Measurements from ENCODE around the gene LRFN2.

Gene LRFN2

GRCh38 chr6:40355532-40355931 is 231.6 kb downstream of the LRFN2 start:
- DNase-seq (ENCODE audit: low read depth) = no peak
- no peak for TF ChIP-seq CTCF (IDR thresholded peaks at IDR 0.05; ENCODE audit: low read length, missing control alignments)
- no peak overlapping the region for H3K4me3 ChIP-seq (replicated peaks; ENCODE audit: low read depth, low read length)

- no peak for DNase-seq (ENCODE audit: low read depth)
- H3K4me3 ChIP-seq (replicated peaks; ENCODE audit: low read depth, low read length) = no peak overlapping the region
- TF ChIP-seq CTCF (IDR thresholded peaks at IDR 0.05; ENCODE audit: low read length, missing control alignments) = no peak
Observed at GRCh38 chr6:40355066-40355465, 232.1 kb downstream of the LRFN2 start.

GRCh38 chr6:40353967-40354452 is 233.2 kb downstream of the LRFN2 start:
- no peak overlapping the region for H3K4me3 ChIP-seq (replicated peaks; ENCODE audit: low read depth, low read length)
- TF ChIP-seq CTCF (IDR thresholded peaks at IDR 0.05; ENCODE audit: low read length, missing control alignments) = no peak
- DNase-seq (ENCODE audit: low read depth) = no peak

GRCh38 chr6:40353197-40353966 is 233.8 kb downstream of the LRFN2 start:
- H3K4me3 ChIP-seq (replicated peaks; ENCODE audit: low read depth, low read length) = no peak overlapping the region
- no peak for DNase-seq (ENCODE audit: low read depth)
- no peak for TF ChIP-seq CTCF (IDR thresholded peaks at IDR 0.05; ENCODE audit: low read length, missing control alignments)

- no peak for TF ChIP-seq CTCF (IDR thresholded peaks at IDR 0.05; ENCODE audit: low read length, missing control alignments)
- DNase-seq (ENCODE audit: low read depth) = no peak
- no peak overlapping the region for H3K4me3 ChIP-seq (replicated peaks; ENCODE audit: low read depth, low read length)
Observed at GRCh38 chr6:40352527-40353170, 234.5 kb downstream of the LRFN2 start.

- TF ChIP-seq CTCF (IDR thresholded peaks at IDR 0.05; ENCODE audit: low read length, missing control alignments) = no peak
- DNase-seq (ENCODE audit: low read depth) = peak; percentile 14
- H3K4me3 ChIP-seq (replicated peaks; ENCODE audit: low read depth, low read length) = no peak overlapping the region
Observed at GRCh38 chr6:40352006-40352405, 235.2 kb downstream of the LRFN2 start.

Measured in fibroblast of pulmonary artery (primary cell).